Epithelial cell of esophagus (primary cell): Measurements from ENCODE around the gene COMMD1.
A peak's percentile ranks its signal among the peaks of the same experiment; 100 is the strongest.
"Not testable (repeated sequence)": the region's sequence is repeated elsewhere in the genome, so short reads cannot be mapped to it uniquely, and the experiment has no call there.

ENCODE experiments used
- DNase-seq: peaks from one replicate; pipeline ENCODE4 v3.0.0; 2010; ENCODE audit warnings: low read depth
- H3K4me3 ChIP-seq: 2 replicates; pipeline ENCODE4 v1.5.1; 2011; ENCODE audit warnings: mild to moderate bottlenecking, low read length, control low read depth
- TF ChIP-seq, protein P1 (sequence below): IDR thresholded peaks from 2 replicates; pipeline ENCODE4 v1.5.1; 2011; ENCODE audit warnings: low read depth, mild to moderate bottlenecking, low read length, control low read depth, inconsistent platforms; ENCODE audit not compliant: insufficient read depth; ENCODE audit errors: missing control alignments

COMMD1 gene

DNA sequence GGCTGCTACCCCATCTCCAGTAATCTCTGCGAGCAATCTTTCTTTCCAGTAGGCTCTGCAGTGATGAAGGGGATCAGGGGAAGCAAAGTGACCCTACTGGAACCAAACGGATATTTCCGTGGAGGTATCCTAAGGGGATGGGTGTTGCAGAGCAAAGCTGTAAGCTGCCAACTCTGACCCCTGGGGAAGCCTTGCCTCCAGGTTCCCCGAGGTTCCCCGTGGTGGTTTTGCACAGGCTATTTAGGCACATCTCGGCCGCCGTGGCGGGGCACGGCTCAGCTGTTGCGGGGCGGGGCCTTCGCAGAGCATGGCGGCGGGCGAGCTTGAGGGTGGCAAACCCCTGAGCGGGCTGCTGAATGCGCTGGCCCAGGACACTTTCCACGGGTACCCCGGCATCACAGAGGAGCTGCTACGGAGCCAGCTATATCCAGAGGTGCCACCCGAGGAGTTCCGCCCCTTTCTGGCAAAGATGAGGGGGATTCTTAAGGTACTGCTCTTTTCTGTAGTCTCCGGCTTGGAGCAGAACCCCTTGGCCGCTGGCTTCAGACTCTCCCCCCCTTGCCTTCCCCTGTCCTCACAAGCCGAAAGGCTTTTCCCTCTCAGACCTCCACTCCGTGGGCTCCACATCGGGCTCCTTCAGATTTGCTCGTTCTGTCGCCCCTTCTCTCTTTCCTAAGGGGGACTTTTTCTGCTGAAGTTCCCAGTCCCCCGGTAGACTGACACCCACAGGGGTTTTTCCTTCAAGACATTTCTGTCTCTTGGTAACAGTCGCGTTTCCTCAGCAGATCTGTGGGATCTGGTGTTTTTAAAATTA, at the start of gene COMMD1:
TSS of gene COMMD1 (plus strand) at position 303 of the 814 bp plus-strand sequence. CDS start at position 308, 5 bp downstream.
- DNase-seq = peak; percentile 84
- TF ChIP-seq, protein P1, sequence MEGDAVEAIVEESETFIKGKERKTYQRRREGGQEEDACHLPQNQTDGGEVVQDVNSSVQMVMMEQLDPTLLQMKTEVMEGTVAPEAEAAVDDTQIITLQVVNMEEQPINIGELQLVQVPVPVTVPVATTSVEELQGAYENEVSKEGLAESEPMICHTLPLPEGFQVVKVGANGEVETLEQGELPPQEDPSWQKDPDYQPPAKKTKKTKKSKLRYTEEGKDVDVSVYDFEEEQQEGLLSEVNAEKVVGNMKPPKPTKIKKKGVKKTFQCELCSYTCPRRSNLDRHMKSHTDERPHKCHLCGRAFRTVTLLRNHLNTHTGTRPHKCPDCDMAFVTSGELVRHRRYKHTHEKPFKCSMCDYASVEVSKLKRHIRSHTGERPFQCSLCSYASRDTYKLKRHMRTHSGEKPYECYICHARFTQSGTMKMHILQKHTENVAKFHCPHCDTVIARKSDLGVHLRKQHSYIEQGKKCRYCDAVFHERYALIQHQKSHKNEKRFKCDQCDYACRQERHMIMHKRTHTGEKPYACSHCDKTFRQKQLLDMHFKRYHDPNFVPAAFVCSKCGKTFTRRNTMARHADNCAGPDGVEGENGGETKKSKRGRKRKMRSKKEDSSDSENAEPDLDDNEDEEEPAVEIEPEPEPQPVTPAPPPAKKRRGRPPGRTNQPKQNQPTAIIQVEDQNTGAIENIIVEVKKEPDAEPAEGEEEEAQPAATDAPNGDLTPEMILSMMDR = no peak
- peak within 1 kb of the TSS; percentile 97 for H3K4me3 ChIP-seq

DNA sequence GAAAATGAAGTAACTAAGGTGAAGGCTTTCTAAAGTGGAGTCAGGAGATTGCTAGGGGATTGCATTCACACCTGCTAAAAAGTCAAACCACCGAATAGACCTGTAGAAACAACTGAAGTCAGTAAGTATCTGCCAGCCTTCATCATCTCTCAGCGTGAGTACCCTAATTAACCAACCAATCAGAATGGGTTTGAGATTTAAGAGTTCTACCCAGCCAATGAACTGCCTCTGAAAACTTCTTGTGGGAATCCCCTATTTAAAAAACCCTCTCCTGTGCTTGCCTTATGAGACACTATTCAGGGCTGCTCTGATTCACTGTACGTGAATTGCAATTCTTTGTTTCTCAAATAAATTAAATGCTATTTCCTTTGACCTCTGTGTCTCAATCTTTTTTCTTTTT, 48.2 kb upstream of the COMMD1 start:
- TF ChIP-seq, protein P1 = no peak
- no peak overlapping the region for H3K4me3 ChIP-seq
- DNase-seq = no peak

DNA sequence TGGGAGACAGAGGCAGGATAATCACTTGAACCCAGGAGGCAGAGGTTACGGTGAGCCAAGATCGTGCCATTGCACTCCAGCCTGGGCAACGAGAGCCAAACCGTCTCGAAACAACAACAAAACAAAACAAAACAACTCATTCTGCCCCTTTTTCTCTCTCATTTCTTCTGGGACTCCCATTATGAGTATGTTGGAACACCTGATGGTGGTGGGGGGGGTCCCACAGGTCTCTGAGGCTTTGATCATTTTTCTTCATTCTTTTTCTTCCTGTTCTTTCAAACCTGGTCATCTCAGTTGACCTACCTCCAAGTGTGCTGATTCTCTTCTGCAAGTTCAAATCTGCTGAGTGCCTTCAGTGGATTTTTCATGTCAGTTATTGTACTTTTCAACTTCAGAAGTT, 43.4 kb upstream of the COMMD1 start:
- TF ChIP-seq, protein P1 = no peak
- no peak overlapping the region for H3K4me3 ChIP-seq
- DNase-seq = no peak

DNA sequence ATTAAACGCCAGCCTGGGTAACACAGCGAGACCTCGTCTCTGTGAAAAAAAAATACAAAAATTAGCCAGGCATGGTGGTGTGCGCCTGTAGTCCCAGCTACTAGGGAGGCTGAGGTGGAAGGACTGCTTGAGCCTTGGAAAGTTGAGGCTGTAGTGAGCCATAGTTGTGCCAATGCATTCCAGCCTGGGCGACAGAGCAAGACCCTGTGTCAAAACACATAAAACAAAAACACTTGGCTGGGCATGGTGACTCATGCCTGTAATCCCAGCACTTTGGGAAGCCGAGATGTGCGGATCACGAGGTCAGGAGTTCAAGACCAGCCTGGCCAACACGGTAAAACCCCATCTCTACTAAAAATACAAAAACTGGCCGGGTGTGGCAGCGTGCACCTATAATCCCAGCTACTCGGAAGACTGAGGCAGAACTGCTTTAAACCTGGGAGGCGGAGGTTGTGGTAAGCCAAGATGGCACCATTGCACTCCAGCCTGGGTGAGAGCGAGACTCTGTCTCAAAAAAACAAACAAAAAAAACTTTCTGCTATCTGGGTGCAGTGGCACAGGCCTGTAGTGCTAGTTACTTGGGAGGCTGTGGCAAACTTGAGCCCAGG, 38.9 kb upstream of the COMMD1 start:
- H3K4me3 ChIP-seq, DNase-seq: not testable (repeated sequence)

DNA sequence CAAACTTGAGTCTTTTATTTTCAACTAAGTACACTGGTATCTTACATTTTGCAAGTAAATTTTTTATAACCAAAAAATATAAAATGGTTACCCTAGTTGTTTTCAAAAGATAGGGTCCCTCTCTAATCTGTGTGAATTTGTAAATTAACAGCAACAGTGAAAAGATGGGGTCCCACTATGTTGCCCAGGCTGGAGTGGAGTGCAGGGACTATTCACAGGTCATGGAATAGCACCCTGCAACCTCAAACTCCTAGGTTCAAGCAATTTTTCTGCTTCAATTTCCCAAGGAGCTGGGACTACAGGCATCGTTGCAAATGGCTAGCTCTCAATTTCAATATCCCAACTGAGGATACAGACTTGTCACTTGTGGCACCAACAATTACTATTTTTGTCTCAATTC, 29.1 kb upstream of the COMMD1 start:
- no peak overlapping the region for H3K4me3 ChIP-seq
- DNase-seq = no peak
- TF ChIP-seq, protein P1 = no peak

DNA sequence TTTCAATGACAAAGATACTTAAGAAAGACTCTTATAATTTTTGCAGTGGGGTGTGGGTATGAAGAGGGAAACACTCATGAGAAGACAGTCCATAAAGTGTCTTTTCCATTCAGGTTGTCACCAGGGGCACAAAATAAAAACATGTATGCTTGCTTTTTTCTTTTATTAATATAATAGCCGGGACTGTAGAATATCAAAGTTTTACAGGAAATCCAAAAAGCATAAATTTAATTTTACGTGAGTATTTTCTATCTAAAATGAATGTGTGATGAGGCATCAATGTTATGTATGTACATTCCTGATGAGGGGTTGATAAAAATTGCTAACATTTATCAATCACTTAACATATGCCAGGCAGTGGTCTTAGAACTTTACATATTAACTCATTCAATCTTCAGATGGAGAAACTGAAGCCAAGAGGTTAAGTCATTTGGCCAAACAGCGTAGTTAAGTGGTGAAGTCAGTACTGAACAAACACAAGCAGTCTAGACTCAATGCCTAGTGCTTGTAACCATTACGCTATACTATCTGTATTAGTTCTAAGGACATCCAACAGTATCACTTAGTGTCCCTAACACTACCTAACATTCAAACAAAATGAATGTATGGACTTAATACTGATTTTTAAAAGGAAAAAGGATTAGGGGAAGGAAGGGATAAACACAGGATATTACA, 27.8 kb upstream of the COMMD1 start:
- no peak overlapping the region for H3K4me3 ChIP-seq
- TF ChIP-seq, protein P1 = no peak
- no peak for DNase-seq

DNA sequence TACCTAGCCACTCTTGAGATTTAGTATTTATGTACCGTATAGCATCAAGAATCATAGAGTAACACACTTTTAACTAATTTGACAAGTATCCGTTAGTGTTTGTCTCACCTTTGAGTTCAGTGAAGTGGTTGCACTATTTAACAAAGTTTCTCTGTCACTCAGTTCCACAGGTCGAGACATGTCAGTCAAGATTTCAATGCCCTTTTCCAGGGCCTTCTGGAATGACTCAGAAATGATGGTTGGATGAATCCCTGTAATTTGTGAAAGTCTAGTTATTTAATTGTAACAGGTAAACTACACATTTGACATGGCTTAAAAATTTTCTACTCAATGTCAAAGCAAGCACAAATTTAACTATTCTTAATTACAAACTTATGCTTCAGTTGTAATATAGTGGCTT, 26.7 kb upstream of the COMMD1 start:
- no peak overlapping the region for H3K4me3 ChIP-seq
- TF ChIP-seq, protein P1 = no peak
- peak; percentile 89 for DNase-seq

DNA sequence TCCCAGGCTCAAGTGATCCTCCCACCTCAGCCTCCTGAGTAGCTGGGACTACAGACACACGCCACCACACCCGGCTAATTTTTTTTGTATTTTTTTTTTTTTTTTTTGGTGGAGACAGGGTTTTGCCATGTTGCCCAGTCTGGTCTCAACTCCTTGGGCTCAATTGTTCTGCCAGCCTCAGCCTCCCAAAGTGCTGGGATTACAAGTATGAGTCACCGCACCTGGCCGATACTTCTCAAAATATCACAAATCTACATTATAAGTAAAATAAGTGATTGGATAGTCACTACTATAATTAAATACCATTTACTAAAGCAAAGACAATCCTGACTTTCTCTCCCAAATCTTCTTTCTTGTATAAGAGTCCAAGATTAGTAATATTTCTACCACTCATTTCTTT, 26.1 kb upstream of the COMMD1 start:
- peak; percentile 37 for DNase-seq
- H3K4me3 ChIP-seq = not testable (repeated sequence)
